OCI-LY1 (cell line): Measurements from ENCODE around the gene FLNC.

ENCODE experiments used
- H2AFZ ChIP-seq: fragments of 200-600 bp; sonication (generic), shearing (Covaris generic); 2 replicates; pipeline ENCODE4 v1.6.0; 2014; ENCODE audit warnings: antibody characterized with exemption, mild to moderate bottlenecking, low read length
- H3F3A ChIP-seq: fragments of 200-600 bp; sonication (generic), shearing (Covaris generic); 2 replicates; pipeline ENCODE4 v1.6.0; 2014; ENCODE audit warnings: mild to moderate bottlenecking, antibody characterized with exemption, low read length, moderate library complexity; ENCODE audit not compliant: insufficient read depth
- H3K27ac ChIP-seq: fragments of 200-600 bp; sonication (generic); 2 replicates; pipeline ENCODE4 v1.5.1; 2014; ENCODE audit warnings: low read length, mixed run types, mild to moderate bottlenecking, low read depth; ENCODE audit not compliant: poor library complexity, severe bottlenecking
- H3K27me3 ChIP-seq: fragments of 200-600 bp; sonication (generic); 2 replicates; pipeline ENCODE4 v1.6.0; 2014; ENCODE audit warnings: antibody characterized with exemption, mild to moderate bottlenecking, low read length, moderate library complexity; ENCODE audit not compliant: insufficient read depth
- H3K36me3 ChIP-seq: fragments of 200-600 bp; sonication (generic); 2 replicates; pipeline ENCODE4 v1.6.1; 2014; ENCODE audit warnings: mild to moderate bottlenecking, antibody characterized with exemption, low read length, moderate library complexity, mixed read lengths; ENCODE audit not compliant: insufficient read depth
- H3K4me1 ChIP-seq: fragments of 200-600 bp; sonication (generic); 2 replicates; pipeline ENCODE4 v1.5.1; 2014; ENCODE audit warnings: mild to moderate bottlenecking, low read length, moderate library complexity; ENCODE audit not compliant: insufficient read depth, severe bottlenecking
- H3K4me2 ChIP-seq: fragments of 200-600 bp; sonication (generic), shearing (Covaris generic); 2 replicates; pipeline ENCODE4 v1.6.1; 2014; ENCODE audit warnings: low read length
- H3K4me3 ChIP-seq: fragments of 200-600 bp; sonication (generic); 2 replicates; pipeline ENCODE4 v1.5.1; 2014; ENCODE audit warnings: low read length, low read depth, mild to moderate bottlenecking, mixed read lengths; ENCODE audit not compliant: poor library complexity, severe bottlenecking
- H3K79me2 ChIP-seq: fragments of 200-600 bp; shearing (Covaris generic); 2 replicates; pipeline ENCODE4 v1.6.1; 2016; ENCODE audit warnings: mixed run types, low read length, mixed read lengths; ENCODE audit not compliant: insufficient read depth
- H3K9ac ChIP-seq: fragments of 200-600 bp; sonication (generic), shearing (Covaris generic); 2 replicates; pipeline ENCODE4 v1.6.1; 2014; ENCODE audit warnings: mild to moderate bottlenecking, low read length, mixed read lengths
- H3K9me2 ChIP-seq: fragments of 200-600 bp; sonication (generic), shearing (Covaris generic); 2 replicates; pipeline ENCODE4 v1.6.1; 2014; ENCODE audit warnings: low read depth, mild to moderate bottlenecking, low read length, mixed read lengths
- H3K9me3 ChIP-seq: fragments of 200-600 bp; shearing (Covaris generic); 2 replicates; pipeline ENCODE4 v1.6.1; 2014; ENCODE audit warnings: low read length, mixed read lengths
- H4K20me1 ChIP-seq: fragments of 200-600 bp; sonication (generic), shearing (Covaris generic); 2 replicates; pipeline ENCODE4 v1.6.0; 2016; ENCODE audit warnings: mild to moderate bottlenecking, low read length; ENCODE audit not compliant: insufficient read depth
- EZH2 ChIP-seq: fragments of 200-600 bp; sonication (generic), shearing (Covaris generic); IDR thresholded peaks from 2 replicates; pipeline ENCODE4 v1.8.0; 2017; ENCODE audit warnings: borderline replicate concordance, mixed run types, mild to moderate bottlenecking, antibody characterized with exemption, low read length, moderate library complexity, mixed read lengths
- TF ChIP-seq, protein P1 (sequence below): fragments of 200-600 bp; sonication (generic), shearing (Covaris generic); IDR thresholded peaks from 2 replicates; pipeline ENCODE4 v1.5.1; 2017; ENCODE audit warnings: mild to moderate bottlenecking, antibody characterized with exemption, low read length, moderate library complexity, mixed read lengths

FLNC gene

DNA sequence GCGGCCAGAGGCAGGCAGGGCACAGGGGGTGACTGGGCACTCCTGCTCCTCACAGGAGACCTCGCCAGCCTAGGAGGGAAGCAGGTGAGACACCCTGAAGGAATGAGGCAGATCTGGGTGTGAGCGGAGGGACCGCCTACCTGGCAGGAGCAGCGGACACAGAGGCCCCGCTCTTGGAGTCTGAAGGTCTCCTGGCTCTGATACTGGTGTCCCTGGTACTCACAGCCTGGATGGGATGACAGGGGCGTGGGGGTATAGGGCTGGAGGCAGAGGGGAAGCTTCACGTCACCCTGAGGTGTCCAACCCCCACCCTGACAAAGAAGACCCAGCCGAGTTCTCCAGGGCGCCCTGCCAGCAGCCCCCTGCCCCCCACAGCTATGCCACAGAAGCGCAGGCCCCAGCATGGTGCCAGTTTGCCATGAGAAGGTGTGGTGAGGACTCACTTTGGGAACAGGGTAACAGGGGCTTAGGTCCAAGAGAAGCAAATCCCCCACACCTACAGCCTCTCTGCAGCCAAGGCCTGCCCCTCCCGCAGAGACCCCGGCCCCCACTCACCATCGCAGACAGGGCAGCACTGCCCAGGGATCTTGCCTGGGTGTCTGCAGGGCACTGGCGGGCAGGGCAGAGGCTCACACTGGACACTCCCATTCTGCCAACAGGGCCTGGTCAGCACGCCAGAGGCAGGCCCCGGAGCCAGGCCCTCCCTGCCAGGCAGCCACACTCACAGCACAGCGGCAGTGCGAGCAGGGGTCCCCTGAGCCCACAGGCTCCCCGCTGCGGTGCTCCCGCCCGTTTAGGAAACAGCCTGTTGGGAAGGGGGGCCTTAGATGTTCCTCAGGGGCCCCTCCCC, 63.3 kb downstream of the FLNC start:
- peaks cover 11% of the 10 kb centered on the region for H3K4me1 ChIP-seq
- no peaks in the 10 kb centered on the region for H3K79me2 ChIP-seq
- H2AFZ ChIP-seq, result no peak overlapping the region
- H3K9me2 ChIP-seq, result no peaks in the 10 kb centered on the region
- H3F3A ChIP-seq, result no peaks in the 10 kb centered on the region
- TF ChIP-seq, protein P1, sequence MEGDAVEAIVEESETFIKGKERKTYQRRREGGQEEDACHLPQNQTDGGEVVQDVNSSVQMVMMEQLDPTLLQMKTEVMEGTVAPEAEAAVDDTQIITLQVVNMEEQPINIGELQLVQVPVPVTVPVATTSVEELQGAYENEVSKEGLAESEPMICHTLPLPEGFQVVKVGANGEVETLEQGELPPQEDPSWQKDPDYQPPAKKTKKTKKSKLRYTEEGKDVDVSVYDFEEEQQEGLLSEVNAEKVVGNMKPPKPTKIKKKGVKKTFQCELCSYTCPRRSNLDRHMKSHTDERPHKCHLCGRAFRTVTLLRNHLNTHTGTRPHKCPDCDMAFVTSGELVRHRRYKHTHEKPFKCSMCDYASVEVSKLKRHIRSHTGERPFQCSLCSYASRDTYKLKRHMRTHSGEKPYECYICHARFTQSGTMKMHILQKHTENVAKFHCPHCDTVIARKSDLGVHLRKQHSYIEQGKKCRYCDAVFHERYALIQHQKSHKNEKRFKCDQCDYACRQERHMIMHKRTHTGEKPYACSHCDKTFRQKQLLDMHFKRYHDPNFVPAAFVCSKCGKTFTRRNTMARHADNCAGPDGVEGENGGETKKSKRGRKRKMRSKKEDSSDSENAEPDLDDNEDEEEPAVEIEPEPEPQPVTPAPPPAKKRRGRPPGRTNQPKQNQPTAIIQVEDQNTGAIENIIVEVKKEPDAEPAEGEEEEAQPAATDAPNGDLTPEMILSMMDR, result no peak
- no peak for TF ChIP-seq EZH2
- H3K9me3 ChIP-seq, result no peaks in the 10 kb centered on the region
- no peak overlapping the region for H3K4me3 ChIP-seq
- no peak overlapping the region for H3K27ac ChIP-seq
- H3K36me3 ChIP-seq, result no peaks in the 10 kb centered on the region
- H3K27me3 ChIP-seq, result peaks cover 10% of the 10 kb centered on the region; the same call in 1 of the 2 replicates
- no peak overlapping the region for H3K4me2 ChIP-seq
- no peaks in the 10 kb centered on the region for H4K20me1 ChIP-seq
- H3K9ac ChIP-seq, result no peak overlapping the region

DNA sequence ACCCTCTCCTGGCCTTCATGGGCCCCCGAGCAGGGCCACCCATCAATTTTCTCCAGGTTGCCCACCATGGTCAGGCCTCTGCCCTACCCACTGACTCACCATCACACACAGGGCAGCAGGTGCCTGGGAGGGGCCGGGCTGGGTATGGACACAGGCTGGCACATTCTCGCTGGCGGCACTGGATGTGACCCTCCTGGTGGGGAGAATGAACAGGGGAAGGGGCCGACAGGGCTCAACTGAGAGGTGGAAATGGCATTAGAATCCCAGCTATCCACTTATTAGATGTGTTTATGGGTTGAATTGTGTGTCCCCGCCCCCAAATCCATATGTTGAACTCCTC, 63.9 kb downstream of the FLNC start:
- Histone ChIP-seq H3K9me3 (peaks cover 3% of the 10 kb centered on the region), H3K27ac (no peak overlapping the region), H3K4me3 (no peak overlapping the region), H4K20me1 (no peaks in the 10 kb centered on the region), H3K4me2 (no peak overlapping the region), H3K9me2 (no peaks in the 10 kb centered on the region), H3K36me3 (no peaks in the 10 kb centered on the region; the same call in 1 of the 2 replicates), H3K27me3 (peaks cover 10% of the 10 kb centered on the region; the same call in 1 of the 2 replicates), H3K9ac (no peak overlapping the region), H2AFZ (no peak overlapping the region), H3K79me2 (no peaks in the 10 kb centered on the region), H3K4me1 (peaks cover 11% of the 10 kb centered on the region), H3F3A (no peaks in the 10 kb centered on the region)
- TF ChIP-seq, protein P1, result no peak
- no peak for TF ChIP-seq EZH2

DNA sequence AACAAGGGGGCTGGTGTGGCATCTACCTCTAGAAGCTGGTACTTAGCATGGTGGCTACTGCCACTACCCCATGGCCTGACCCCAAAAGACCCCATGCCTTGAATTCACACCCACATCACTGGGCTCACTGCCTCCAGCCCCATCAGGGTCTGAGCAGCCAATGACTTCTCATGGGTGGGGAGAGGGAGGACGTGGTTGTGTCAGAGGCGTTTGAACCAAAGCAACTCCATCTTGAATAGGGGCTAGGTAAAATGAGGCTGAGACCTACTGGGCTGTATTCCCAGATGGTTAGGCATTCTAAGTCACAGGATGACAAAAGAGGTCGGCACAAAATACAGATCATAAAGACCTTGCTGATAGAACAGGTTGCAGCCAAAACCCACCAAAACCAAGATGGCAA, 65.1 kb downstream of the FLNC start:
- no peaks in the 10 kb centered on the region for H3K9me2 ChIP-seq
- TF ChIP-seq, protein P1, result no peak
- no peak for TF ChIP-seq EZH2
- no peak overlapping the region for H3K9ac ChIP-seq
- H2AFZ ChIP-seq, result no peak overlapping the region
- no peaks in the 10 kb centered on the region for H3F3A ChIP-seq
- no peak overlapping the region for H3K4me3 ChIP-seq
- H3K36me3 ChIP-seq, result no peaks in the 10 kb centered on the region; the same call in 1 of the 2 replicates
- peaks cover 10% of the 10 kb centered on the region; the same call in 1 of the 2 replicates for H3K27me3 ChIP-seq
- no peak overlapping the region for H3K4me2 ChIP-seq
- peaks cover 16% of the 10 kb centered on the region for H3K9me3 ChIP-seq
- no peak overlapping the region for H3K27ac ChIP-seq
- H3K79me2 ChIP-seq, result no peaks in the 10 kb centered on the region
- H3K4me1 ChIP-seq, result peaks cover 11% of the 10 kb centered on the region
- no peaks in the 10 kb centered on the region for H4K20me1 ChIP-seq
